Activated T-cell treated with anti-CD3 and anti-CD28 coated beads for 4 hours (primary cell): ENCODE results near the gene ZNF318.
A peak's percentile ranks its signal among the peaks of the same experiment; 100 is the strongest.
"Not testable (repeated sequence)": the region's sequence is repeated elsewhere in the genome, so short reads cannot be mapped to it uniquely, and the experiment has no call there.

Source experiments
- DNase-seq: peaks from one replicate; pipeline ENCODE4 v3.0.0-alpha.2; 2020

The ZNF318 gene, protein sequence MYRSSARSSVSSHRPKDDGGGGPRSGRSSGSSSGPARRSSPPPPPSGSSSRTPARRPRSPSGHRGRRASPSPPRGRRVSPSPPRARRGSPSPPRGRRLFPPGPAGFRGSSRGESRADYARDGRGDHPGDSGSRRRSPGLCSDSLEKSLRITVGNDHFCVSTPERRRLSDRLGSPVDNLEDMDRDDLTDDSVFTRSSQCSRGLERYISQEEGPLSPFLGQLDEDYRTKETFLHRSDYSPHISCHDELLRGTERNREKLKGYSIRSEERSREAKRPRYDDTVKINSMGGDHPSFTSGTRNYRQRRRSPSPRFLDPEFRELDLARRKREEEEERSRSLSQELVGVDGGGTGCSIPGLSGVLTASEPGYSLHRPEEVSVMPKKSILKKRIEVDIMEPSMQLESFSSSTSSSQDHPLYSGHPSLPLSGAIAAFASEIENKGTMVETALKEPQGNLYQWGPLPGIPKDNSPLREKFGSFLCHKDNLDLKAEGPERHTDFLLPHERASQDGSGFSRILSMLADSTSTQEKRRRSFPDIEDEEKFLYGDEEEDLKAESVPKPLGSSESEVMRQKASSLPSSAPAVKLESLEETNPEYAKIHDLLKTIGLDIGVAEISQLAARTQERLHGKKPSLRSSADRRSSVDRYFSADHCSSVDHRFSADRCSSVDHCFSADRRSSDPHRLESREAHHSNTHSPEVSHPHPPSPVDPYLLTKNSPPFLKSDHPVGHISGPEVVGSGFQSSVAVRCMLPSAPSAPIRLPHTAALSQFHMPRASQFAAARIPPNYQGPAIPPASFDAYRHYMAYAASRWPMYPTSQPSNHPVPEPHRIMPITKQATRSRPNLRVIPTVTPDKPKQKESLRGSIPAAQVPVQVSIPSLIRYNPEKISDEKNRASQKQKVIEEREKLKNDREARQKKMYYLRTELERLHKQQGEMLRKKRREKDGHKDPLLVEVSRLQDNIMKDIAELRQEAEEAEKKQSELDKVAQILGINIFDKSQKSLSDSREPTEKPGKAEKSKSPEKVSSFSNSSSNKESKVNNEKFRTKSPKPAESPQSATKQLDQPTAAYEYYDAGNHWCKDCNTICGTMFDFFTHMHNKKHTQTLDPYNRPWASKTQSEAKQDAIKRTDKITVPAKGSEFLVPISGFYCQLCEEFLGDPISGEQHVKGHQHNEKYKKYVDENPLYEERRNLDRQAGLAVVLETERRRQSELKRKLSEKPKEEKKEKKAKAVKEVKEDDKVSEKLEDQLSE (N-terminal part only)

DNA sequence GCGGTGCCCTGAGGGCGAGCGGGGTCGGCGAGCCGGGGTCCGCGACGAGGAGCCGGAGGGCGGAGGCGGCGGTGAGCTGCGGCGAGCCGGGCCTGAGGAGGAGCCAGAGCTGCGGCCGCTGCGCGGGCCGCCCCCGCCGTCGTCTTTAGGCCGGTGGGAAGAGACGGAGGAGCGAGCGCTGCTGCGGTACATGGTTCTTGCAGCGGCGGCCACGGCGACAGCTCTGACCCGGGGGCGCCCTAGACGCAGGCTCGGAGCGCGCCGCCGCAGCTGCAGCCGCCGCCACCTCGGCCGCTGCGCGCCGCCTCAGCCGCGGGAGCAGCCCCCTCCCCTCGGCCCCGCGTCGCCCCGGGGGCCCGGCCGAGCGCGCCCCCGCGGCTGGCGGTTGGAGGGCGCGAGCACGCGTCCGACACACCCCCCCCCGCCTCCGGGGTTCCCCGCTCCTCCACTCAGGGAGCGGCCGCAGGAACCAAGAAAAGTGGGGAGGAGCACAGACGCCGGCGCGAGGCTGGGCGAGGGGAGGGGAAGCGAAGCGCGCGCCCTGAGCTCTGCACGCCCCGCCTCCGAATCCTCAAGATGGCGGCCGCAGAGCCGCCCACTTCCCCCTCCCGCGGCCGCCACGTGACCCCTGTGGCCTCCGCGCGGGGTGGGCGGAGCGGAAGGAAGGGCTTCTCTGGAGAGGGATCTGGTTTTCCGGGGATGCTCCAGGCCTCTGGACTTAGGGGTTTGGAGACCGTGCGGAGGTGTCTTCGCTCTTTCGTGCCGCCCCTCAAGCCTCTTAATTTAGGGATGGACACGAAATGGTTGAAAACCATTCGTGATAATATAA, at the start of gene ZNF318:
Gene ZNF318, minus strand, starts transcription at position 474 of the 829 bp plus-strand sequence. Its CDS starts 282 bp downstream, at position 192.
- DNase-seq, result peak; percentile 86

DNA sequence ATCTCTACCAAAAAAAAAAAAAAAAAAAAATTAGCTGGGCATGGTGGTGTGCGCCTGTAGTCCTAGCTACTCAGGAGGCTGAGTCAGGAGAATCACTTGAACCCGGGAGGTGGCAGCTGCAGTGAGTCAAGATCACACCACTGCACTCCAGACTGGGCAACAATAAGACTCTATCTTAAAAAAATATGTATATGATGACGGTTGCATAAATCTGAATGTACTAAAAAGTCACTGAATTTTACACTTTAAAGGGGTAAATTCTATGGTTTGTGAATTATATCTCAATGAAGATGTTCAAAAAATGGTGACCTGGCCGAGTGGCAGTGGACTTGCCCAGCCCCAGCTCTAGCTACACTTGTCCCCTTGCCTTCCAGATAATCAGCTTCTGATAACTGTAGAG, 47.5 kb upstream of the ZNF318 start:
- no peak for DNase-seq

DNA sequence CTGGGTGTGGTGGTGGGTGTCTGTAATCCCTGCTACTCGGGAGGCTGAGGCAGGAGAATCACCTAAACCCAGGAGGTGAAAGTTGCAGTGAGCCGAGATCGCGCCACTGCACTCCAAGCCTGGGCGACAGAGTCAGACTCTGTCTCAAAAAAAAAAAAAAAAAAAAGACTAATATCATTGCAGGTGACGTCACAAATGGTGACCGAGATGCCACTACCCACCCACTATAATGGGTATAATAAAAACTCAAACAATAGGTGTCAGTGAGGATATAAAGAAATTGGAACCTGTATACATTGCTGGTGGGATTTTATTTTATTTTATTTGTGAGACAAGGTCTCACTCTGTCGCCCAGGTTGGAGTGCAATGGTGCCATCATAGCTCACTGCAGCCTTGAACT, 45.8 kb upstream of the ZNF318 start:
- DNase-seq, result not testable (repeated sequence)

DNA sequence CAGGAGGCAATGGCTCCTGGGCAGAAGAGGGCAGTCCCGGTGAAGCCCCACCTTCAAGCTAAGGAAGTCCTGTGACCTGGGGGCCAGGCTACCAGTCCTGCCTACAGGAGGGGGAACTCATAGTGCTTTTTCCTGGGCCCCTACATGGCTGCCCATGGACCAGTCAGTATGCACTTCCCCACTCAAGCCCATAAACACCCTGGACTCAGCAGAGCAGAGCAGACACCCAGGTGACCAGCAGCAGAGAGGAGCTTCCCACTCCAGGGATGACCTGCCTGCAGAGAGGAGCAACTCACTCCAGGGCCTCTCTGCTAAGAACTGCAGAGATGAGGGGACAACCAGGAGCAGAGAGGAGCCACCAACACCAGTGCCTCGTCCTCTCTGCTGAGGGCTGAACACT, 43.6 kb upstream of the ZNF318 start:
- DNase-seq, result no peak

DNA sequence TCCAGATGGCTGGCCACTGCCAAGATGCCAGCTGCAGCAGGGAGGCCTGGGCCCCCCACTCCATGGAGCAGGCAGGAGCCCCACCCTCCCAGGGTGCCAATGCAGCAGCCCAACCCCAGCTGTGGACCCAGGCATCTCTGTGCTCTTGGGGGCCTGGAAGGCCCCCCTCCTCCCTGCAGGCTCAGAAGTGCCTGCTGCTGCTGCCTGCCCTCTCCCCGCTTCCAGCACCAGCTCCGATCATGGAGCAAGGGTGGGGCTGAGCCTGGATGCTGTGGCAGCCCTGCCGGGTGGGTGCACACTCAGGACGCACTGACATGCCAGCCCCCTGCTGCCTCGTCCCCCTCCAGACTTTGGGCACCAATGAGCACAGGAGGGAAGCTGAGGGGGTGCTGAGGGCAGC, 43.1 kb upstream of the ZNF318 start:
- DNase-seq, result no peak

DNA sequence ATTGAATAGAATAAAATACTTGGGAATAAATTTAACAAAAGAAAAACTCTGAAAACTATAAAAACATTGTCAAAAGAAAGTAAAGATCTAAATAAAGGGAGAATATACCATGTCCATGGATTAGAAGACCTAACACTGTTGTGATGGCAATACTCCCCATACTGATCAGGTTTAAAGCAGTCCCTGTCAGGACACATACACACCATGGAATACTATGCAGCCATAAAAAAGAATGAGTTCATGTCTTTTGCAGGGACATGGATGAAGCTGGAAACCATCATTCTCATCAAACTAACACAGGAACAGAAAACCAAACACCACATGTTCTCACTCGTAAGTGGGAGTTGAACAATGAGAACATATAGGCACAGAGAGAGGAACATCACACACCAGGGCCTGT, 41.3 kb upstream of the ZNF318 start:
- not testable (repeated sequence) for DNase-seq

DNA sequence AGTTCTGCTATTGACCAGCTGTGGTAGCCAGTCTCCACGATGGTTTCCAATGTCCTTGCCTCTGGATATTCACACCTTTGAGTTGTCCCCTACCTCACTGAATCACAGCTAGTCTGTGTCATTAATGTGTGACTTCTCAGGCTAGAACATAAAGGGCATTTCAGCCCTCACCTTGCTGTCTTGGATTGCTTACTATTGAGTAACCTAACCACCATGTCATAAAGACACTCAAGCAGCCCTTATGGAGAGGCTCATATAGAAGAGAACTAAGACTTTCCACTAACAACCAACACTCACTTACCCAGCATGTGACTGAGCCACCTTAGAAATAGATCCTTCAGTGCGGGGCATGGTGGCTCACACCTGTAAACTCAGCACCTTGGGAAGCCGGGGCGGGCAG, 38.8 kb upstream of the ZNF318 start:
- no peak for DNase-seq

DNA sequence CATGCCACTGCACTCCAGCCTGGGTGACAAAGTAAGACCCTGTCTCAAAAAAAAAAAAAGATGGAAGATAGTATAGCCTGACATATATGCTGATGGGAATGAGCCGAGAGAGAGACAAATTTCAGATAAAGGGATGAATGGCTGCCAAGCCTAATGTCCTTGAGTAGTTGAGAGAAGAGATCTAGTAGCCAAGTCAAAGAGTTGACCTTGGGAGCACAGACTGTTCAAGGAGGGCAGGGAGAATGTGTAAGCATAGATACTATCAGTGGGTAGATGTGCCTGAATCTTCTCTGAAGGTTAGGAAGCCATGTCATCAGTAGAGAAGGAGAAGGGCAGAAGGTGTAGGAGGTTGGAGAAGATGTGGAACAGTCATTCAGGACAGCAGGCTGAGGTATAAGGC, 37.8 kb upstream of the ZNF318 start:
- no peak for DNase-seq

DNA sequence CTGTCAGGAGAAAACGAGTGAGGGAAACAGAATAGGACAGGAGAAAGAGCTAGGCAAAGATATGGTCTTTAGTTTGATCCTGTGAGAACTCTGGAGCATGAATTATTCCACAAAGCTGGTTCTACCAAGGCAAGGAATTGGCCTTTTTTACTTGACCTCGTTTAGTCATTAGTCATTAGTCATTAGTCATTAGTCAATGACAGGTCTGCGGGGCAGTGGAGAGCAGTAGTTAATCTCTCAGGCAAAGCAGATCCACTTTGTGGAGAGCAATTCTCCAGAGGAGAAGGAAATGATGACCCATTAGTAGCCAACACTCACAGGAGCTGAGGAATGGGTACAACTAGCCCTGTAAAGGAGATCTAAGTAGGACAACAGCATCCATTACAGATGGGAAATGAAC, 35.9 kb upstream of the ZNF318 start:
- DNase-seq, result no peak

DNA sequence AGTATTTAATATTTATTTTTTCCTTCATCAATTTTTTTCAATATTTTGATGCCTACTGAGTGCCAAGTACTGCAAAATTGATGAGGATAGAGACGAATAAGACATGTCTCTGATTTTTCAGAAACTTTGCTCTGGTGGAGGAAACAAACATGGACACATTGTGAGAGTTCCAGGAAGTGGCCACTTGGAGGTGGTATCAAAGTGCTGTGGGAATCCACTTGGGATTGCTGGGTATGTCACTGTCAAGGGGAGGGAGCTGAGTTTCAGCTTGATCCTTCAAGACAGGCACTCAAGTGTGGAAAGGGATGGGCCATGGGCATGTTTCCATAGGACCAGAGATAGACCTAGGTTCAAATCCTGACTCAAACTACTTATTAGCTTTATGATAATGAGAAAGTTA, 33.4 kb upstream of the ZNF318 start:
- no peak for DNase-seq

DNA sequence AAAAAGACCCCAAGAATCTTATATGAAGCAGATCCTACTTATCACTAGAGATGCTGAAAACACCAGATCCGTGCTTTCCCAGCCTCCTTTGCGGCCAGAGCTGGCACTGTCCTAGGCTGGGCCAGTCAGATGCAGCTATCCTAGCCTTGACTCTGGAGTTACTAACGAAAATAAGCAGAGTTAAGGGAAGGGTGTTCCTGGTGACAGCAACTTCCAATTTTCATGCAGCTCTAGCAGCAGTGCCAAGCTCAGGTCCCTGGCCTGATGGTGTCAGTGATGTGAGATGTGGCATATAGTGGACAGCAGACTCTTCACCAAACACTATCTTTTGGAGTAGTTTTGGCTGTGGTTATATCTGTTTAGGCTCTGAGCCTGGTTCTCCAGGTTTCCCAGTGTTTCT, 32.3 kb upstream of the ZNF318 start:
- no peak for DNase-seq

DNA sequence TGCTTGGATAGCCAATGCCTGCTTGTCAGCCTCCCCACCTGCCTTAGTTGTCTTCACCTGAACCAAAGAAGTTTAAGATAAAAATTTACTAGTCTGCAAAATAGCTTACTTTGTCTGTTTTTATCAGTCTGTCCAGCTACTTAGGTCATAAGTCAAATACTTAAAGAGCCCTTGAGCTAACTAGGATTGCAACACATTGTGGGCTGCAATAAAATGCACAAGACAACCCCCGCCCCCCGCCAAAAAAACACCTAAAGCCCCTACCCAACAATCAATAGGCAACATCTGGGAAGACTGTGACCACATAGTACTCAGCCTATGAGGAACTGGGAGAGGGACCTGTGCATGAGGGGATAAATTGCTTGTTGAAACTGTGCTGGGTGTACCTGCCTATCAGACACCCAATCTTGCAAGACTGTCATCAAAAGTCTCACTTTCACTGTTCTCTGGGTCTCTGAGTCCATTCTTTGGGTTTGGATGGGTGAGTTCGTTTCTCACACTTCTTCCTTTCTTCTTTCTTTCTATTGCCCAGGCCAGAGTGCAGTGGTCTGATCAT, 30.6 kb upstream of the ZNF318 start:
- no peak for DNase-seq

DNA sequence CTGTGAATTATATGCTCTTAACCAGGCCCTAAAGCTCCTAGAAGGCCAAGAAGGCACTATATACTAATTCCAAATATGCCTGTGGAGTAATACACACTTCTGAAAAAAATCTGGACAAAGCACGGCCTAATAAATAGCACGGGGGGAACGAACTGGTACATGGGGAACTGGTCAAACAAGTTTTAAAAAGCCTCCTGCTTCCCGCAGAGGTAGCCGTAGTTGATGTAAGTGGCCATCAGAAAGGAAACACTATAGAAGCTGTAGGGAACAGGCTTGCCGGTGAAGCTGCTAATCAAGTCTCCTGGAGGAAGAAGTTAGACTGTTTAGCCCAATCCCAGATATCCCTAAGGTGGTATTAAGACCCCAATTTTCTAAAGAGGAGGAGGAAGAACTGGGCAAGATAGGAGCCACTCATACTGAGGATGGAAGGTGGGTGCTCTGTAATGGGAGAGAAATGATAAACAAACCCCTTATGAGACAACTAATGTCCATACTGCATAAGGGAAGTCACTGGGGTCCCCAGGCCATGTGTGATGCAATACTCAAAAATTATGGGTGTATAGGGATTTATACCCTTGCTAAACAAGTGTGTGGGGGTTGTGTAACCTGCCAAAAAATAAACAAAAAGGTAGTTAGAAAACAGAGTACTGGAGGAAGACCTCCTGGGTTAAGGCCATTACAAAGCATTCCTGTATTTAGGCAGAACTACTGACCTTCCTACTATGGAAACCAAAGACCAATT, 27.1 kb upstream of the ZNF318 start:
- no peak for DNase-seq

DNA sequence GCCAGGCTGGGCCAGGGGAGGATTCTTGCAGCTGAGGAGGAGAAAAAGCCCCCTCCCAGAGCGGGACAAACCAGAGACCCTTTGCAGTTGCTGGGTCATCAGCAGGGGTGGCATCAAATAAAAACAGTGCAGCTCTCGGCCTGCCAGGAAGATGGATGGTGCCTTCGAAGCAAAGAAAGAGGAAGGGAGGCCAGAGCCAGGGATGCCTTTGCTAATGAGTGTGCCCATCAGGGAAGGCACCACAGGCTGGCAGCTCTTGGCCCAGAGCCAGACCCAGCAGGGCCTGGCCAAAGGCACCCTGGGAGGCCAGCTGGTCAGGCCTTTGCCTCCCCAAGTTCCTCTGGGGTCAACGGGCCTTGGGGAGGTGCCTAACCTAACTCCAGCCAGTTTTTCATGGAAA, 26.3 kb upstream of the ZNF318 start:
- no peak for DNase-seq

DNA sequence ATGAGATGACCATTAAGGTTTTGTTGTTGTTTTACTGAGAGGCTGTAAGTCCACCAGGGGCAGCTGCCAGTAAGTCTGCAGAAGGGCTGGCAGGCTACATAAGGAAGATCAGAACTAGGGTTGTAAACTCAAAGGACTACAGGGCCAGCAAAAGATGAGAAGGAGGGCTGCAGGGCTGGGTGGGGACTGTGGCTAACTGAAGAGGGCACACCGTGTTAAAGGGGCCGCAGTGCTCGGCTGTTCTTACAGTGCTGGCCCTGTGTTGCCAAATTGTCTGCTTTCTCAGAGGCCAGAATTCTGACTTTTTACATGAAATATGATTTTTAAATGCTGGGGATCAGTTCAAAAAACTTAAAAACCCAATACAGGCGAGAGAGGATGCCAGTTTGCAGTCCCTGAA, 25.5 kb upstream of the ZNF318 start:
- no peak for DNase-seq

DNA sequence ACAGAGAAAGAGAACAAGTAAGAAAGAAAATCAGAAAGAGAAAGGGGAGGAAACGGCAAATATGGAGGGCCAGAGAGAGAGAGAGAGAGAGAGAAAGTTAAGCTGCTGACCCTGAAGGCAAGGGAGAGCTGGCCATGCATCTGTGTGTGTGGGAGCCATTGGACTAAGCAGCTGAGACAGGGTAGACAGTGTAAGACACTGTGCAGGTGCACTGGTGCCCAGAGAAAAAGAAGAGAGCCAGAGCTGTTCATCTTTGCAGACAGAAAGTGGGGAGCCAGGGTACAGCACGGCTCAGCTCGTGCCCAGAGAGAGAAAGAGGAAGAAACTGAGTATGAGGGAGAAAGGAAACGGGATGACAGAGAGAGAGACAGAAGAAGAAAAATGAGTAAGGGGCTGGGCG, 24.2 kb upstream of the ZNF318 start:
- DNase-seq, result no peak

DNA sequence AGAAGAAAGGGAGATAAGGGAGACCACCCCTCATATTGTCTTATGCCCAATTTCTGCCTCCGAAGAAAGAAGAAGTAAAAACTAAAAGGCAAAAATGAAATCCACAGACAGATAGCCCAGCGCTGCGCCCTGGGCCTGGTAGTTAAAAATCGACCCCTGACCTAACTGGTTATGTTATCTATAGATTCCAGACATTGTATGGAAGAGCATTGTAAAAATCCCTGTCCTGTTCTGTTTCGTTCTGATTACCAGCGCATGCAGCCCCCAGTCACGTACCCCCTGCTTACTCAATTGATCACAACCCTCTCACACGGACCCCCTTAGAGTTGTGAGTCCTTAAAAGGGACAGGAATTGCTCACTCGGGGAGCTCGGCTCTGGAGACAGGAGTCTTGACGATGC, 23.7 kb upstream of the ZNF318 start:
- DNase-seq, result not testable (repeated sequence)

DNA sequence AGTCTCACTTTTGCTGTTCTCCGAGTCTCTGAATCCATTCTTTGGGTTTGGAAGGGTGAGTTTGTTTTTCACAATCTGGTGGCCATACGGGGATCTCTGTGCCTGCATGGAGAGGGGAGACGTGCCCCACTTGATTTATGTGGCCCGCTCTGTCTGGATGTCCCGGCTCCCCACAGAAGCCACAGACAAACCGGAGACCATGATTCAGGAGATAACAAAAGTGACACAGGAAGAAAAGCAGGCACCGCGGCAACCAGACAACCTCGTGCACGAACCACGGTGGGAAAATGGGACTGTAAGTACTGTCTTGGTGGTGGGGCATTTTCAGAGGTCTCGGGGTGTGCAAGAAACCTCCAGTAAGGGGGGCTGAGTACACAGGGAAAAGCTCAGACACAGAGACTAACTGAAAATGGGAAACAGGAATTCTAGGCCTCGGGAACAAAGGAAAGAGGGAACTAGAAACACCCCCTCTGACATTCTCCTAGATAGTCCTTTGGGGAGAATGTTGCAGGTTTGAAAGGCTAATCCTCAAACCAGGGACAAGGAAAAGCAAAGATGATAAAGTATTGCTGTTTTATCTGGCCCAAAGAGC, 22.1 kb upstream of the ZNF318 start:
- no peak for DNase-seq

DNA sequence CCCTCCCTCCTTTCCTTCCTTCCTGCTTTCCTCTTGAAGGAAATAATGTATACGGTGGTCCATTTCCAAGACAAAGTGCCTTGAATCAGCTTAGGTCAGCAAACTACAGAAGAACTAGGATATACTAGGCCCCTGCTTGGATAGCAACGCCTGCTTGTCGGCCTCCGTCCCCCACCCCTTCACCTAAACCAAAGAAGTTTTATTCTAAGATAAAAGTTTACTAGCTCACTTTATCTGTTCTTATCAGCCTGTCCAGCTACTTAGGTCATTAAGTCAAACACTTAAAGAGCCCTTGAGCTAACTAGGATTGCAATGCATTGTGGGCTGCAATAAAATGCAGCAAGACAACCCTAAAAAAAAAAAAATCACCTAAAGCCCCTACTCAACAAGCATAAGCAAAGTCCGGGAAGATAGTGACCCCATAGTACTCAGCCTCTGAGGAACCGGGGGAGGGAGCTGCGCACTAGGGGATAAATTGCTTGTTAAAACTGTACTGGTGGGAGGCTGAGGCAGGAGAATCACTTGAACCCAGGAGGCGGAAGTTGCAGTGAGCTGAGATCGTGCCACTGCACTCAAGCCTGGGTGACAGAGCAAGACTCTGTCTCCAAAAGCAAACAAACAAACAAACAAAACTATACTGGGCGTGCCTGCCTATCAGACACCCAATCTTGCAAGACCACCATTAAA, 21.4 kb upstream of the ZNF318 start:
- not testable (repeated sequence) for DNase-seq

DNA sequence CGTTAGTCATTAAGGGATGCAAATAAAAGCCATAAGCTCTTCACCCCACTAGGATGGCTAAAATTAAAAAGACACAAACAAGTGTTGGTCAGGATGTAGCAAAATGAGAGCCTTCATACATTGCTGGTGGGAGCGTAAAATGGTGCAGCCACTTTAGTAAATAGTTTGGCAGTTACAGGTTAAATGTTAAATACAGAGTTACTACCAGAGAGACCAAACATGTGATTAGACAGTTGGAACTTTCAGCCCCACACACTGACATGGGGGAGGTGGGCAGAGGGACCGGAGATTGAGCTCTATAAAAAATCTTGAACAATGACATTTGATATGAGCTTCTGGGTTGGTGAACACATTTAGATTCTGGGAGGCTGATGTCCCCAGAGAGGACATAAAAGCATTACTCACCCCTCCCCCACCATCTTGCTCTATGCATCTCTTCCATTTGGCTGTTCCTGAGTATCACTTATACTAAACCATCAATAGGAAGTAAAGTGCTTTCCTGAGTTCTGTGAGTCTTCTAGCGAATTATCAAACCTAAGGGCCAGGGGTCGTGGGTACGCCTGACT, 20.4 kb upstream of the ZNF318 start:
- no peak for DNase-seq
